Activated T-helper 1 cell treated with Interleukin-2 at 50 U/mL for 16 hours (primary cell): ENCODE measurements around the gene RAD21L1.

Experiments
- DNase-seq: peaks from one replicate; pipeline ENCODE4 v3.0.0-alpha.2; 2020; ENCODE audit warnings: low read depth

The RAD21L1 gene

GRCh38 chr20:1225783-1226654 is at the start of gene RAD21L1:
RAD21L1 (plus strand) TSS chr20:1226044; CDS start chr20:1228454, 2,410 bp downstream.
- peak; percentile 72 for DNase-seq

- DNase-seq, result no peak
These were observed 48.2 kb upstream of the RAD21L1 start for GRCh38 chr20:1177680-1178079.

GRCh38 chr20:1178103-1178502 is 47.7 kb upstream of the RAD21L1 start:
- no peak for DNase-seq

- no peak for DNase-seq
These were observed 47.2 kb upstream of the RAD21L1 start for GRCh38 chr20:1178623-1179022.

- DNase-seq, result no peak
These were observed 44.9 kb upstream of the RAD21L1 start for GRCh38 chr20:1180949-1181348.

GRCh38 chr20:1182106-1182505 is 43.7 kb upstream of the RAD21L1 start:
- no peak for DNase-seq

GRCh38 chr20:1183153-1183552 is 42.7 kb upstream of the RAD21L1 start:
- no peak for DNase-seq

GRCh38 chr20:1184260-1184637 is 41.6 kb upstream of the RAD21L1 start:
- DNase-seq, result no peak

GRCh38 chr20:1184638-1185315 is 41.1 kb upstream of the RAD21L1 start, which contains the start of gene TMEM74B:
TMEM74B (minus strand) TSS chr20:1184981; CDS start chr20:1183801, 1,180 bp downstream.
- no peak for DNase-seq

GRCh38 chr20:1185316-1185741 is 40.5 kb upstream of the RAD21L1 start:
- DNase-seq, result no peak

GRCh38 chr20:1185790-1186334 is 40.0 kb upstream of the RAD21L1 start:
- no peak for DNase-seq

- DNase-seq, result no peak
These were observed 39.4 kb upstream of the RAD21L1 start for GRCh38 chr20:1186367-1186991.

- no peak for DNase-seq
These were observed 38.2 kb upstream of the RAD21L1 start for GRCh38 chr20:1187605-1188171.

GRCh38 chr20:1188347-1188746 is 37.5 kb upstream of the RAD21L1 start:
- DNase-seq, result no peak

GRCh38 chr20:1189827-1190226 is 36.0 kb upstream of the RAD21L1 start:
- no peak for DNase-seq

GRCh38 chr20:1190847-1191246 is 35.0 kb upstream of the RAD21L1 start:
- no peak for DNase-seq

GRCh38 chr20:1191299-1191698 is 34.5 kb upstream of the RAD21L1 start:
- no peak for DNase-seq

GRCh38 chr20:1195226-1195625 is 30.6 kb upstream of the RAD21L1 start:
- DNase-seq, result no peak

- DNase-seq, result no peak
These were observed 29.2 kb upstream of the RAD21L1 start for GRCh38 chr20:1196634-1197033.

- no peak for DNase-seq
These were observed 28.0 kb upstream of the RAD21L1 start for GRCh38 chr20:1197801-1198200.

GRCh38 chr20:1198751-1199150 is 27.1 kb upstream of the RAD21L1 start:
- DNase-seq, result no peak

- no peak for DNase-seq
These were observed 26.5 kb upstream of the RAD21L1 start for GRCh38 chr20:1199212-1199873.
